HEK293 (cell line): Measurements from ENCODE around the gene LY9.
A peak's percentile ranks its signal among the peaks of the same experiment; 100 is the strongest.

Experiments used
- KLF1 ChIP-seq: fragments of 450-650 bp; formaldehyde crosslinking; IDR thresholded peaks from 2 replicates; pipeline ENCODE4 v1.5.1; 2016; ENCODE audit warnings: missing biosample characterization, missing genetic modification characterization
- SETDB1 ChIP-seq: IDR thresholded peaks from one replicate; pipeline ENCODE4 v1.6.1; 2017; ENCODE audit warnings: mild to moderate bottlenecking, low read length, moderate library complexity, mixed read lengths; ENCODE audit not compliant: insufficient read length
- YY1 ChIP-seq: fragments of 450-650 bp; formaldehyde crosslinking; IDR thresholded peaks from 2 replicates; pipeline ENCODE4 v1.5.1; 2018; ENCODE audit warnings: missing biosample characterization, missing genetic modification characterization
- ZBTB20 ChIP-seq: fragments of 450-650 bp; formaldehyde crosslinking; IDR thresholded peaks from 2 replicates; pipeline ENCODE4 v1.5.1; 2016; ENCODE audit warnings: missing biosample characterization, missing genetic modification characterization
- ZNF2 ChIP-seq: fragments of 450-650 bp; formaldehyde crosslinking; IDR thresholded peaks from 2 replicates; pipeline ENCODE4 v1.5.1; 2016; ENCODE audit warnings: missing biosample characterization, missing genetic modification characterization
- ZNF274 ChIP-seq, 2 experiments: fragments of 200-500 bp in 1 of 2; fragments of 450-650 bp in 1 of 2; sonication (Bioruptor generic) in 1 of 2; formaldehyde crosslinking in 1 of 2; IDR thresholded peaks; 2 replicates each; pipeline versions ENCODE4 v1.5.1 to v1.6.1; 2014 to 2016; ENCODE audit warnings: borderline replicate concordance in 1 of 2, inconsistent platforms in 1 of 2, low read length in 1 of 2, missing biosample characterization in 1 of 2, missing genetic modification characterization in 1 of 2
- ZNF292 ChIP-seq: fragments of 450-650 bp; formaldehyde crosslinking; IDR thresholded peaks from 2 replicates; pipeline ENCODE4 v1.5.1; 2016; ENCODE audit warnings: low read depth, missing biosample characterization, missing genetic modification characterization, borderline replicate concordance
- ZNF555 ChIP-seq: fragments of 450-650 bp; formaldehyde crosslinking; conservative IDR thresholded peaks from 2 replicates; pipeline ENCODE4 v1.5.1; 2017; ENCODE audit warnings: missing biosample characterization, mild to moderate bottlenecking, missing genetic modification characterization, inconsistent platforms
- ZNF621 ChIP-seq: fragments of 450-650 bp; formaldehyde crosslinking; IDR thresholded peaks from 2 replicates; pipeline ENCODE4 v1.5.1; 2017; ENCODE audit warnings: missing biosample characterization, missing genetic modification characterization
- ZNF776 ChIP-seq: fragments of 450-650 bp; formaldehyde crosslinking; IDR thresholded peaks from 2 replicates; pipeline ENCODE4 v1.5.0; 2017; ENCODE audit warnings: missing biosample characterization, missing genetic modification characterization, borderline replicate concordance
- ZNF785 ChIP-seq: fragments of 450-650 bp; formaldehyde crosslinking; IDR thresholded peaks from 2 replicates; pipeline ENCODE4 v1.5.1; 2016; ENCODE audit warnings: missing biosample characterization, missing genetic modification characterization
- ZNF792 ChIP-seq: fragments of 450-650 bp; formaldehyde crosslinking; IDR thresholded peaks from 2 replicates; pipeline ENCODE4 v1.5.1; 2016; ENCODE audit warnings: missing biosample characterization, missing genetic modification characterization
- TF ChIP-seq, protein P1 (sequence below): fragments of 450-650 bp; formaldehyde crosslinking; IDR thresholded peaks from 2 replicates; pipeline ENCODE4 v1.5.1; 2016; ENCODE audit warnings: missing biosample characterization, missing genetic modification characterization
- TF ChIP-seq, protein P2 (sequence below): sonication (generic); formaldehyde crosslinking; IDR thresholded peaks from 2 replicates; pipeline ENCODE4 v1.8.1; 2022; ENCODE audit warnings: mild to moderate bottlenecking, moderate library complexity, missing genetic modification reagents

- TF ChIP-seq, protein P1, sequence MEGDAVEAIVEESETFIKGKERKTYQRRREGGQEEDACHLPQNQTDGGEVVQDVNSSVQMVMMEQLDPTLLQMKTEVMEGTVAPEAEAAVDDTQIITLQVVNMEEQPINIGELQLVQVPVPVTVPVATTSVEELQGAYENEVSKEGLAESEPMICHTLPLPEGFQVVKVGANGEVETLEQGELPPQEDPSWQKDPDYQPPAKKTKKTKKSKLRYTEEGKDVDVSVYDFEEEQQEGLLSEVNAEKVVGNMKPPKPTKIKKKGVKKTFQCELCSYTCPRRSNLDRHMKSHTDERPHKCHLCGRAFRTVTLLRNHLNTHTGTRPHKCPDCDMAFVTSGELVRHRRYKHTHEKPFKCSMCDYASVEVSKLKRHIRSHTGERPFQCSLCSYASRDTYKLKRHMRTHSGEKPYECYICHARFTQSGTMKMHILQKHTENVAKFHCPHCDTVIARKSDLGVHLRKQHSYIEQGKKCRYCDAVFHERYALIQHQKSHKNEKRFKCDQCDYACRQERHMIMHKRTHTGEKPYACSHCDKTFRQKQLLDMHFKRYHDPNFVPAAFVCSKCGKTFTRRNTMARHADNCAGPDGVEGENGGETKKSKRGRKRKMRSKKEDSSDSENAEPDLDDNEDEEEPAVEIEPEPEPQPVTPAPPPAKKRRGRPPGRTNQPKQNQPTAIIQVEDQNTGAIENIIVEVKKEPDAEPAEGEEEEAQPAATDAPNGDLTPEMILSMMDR, result peak; percentile 38; the same call in 1 of the 2 replicates
- TF ChIP-seq ZNF2 (no peak), ZNF792 (tag by site-specific recombination) (no peak), YY1 (tag by site-specific recombination) (no peak), ZNF776 (tag by site-specific recombination) (no peak), ZNF785 (tag by site-specific recombination) (no peak), ZBTB20 (tag by site-specific recombination) (no peak), ZNF292 (no peak), KLF1 (tag by site-specific recombination) (no peak), ZNF274 (IDR thresholded peaks at IDR 0.05; ENCODE audit: low read length) (no peak), ZNF274 (tag by site-specific recombination; IDR thresholded peaks at IDR 0.05; ENCODE audit: borderline replicate concordance) (no peak), SETDB1 (no peak), ZNF621 (no peak), ZNF555 (no peak)
- TF ChIP-seq, protein P2, sequence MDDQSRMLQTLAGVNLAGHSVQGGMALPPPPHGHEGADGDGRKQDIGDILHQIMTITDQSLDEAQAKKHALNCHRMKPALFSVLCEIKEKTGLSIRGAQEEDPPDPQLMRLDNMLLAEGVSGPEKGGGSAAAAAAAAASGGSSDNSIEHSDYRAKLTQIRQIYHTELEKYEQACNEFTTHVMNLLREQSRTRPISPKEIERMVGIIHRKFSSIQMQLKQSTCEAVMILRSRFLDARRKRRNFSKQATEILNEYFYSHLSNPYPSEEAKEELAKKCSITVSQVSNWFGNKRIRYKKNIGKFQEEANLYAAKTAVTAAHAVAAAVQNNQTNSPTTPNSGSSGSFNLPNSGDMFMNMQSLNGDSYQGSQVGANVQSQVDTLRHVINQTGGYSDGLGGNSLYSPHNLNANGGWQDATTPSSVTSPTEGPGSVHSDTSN, result no peak
These were observed 16.2 kb upstream of the LY9 start for GRCh38 chr1:160779626-160780397.
